GM12864 (cell line): ENCODE data around the gene KIF13A.

ENCODE experiments used
- DNase-seq: peaks from one replicate; pipeline ENCODE4 v3.0.0-alpha.2; 2011; ENCODE audit warnings: low read depth
- H3K4me3 ChIP-seq: 2 replicates; pipeline ENCODE4 v1.5.1; 2011; ENCODE audit warnings: mild to moderate bottlenecking, low read depth, low read length, control low read depth
- TF ChIP-seq, protein P1 (sequence below): IDR thresholded peaks from 2 replicates; pipeline ENCODE4 v1.5.1; 2011; ENCODE audit warnings: low read depth, mild to moderate bottlenecking, moderate library complexity, low read length, control low read depth, inconsistent platforms; ENCODE audit errors: missing control alignments

KIF13A gene

DNA sequence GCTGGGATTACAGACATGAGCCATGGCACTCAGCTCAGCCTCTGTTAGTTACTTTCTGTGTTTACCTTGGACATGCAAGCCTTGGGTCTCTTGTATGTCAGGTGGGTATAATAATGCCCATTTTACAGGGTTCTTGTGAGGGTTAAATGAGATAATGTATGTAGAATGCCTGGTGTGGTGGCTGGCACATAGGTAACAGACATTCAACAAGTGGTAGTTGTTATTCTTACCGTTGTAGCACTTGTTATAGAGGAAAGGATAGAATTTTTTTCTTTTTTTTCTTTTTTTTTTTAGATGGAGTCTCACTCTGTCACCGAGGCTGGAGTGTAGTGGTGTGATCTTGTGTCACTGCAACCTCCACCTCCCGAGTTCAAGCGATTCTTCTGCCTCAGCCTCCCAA, 8.0 kb upstream of the KIF13A start:
- DNase-seq = no peak
- TF ChIP-seq, protein P1, sequence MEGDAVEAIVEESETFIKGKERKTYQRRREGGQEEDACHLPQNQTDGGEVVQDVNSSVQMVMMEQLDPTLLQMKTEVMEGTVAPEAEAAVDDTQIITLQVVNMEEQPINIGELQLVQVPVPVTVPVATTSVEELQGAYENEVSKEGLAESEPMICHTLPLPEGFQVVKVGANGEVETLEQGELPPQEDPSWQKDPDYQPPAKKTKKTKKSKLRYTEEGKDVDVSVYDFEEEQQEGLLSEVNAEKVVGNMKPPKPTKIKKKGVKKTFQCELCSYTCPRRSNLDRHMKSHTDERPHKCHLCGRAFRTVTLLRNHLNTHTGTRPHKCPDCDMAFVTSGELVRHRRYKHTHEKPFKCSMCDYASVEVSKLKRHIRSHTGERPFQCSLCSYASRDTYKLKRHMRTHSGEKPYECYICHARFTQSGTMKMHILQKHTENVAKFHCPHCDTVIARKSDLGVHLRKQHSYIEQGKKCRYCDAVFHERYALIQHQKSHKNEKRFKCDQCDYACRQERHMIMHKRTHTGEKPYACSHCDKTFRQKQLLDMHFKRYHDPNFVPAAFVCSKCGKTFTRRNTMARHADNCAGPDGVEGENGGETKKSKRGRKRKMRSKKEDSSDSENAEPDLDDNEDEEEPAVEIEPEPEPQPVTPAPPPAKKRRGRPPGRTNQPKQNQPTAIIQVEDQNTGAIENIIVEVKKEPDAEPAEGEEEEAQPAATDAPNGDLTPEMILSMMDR = no peak
- H3K4me3 ChIP-seq = no peak overlapping the region

DNA sequence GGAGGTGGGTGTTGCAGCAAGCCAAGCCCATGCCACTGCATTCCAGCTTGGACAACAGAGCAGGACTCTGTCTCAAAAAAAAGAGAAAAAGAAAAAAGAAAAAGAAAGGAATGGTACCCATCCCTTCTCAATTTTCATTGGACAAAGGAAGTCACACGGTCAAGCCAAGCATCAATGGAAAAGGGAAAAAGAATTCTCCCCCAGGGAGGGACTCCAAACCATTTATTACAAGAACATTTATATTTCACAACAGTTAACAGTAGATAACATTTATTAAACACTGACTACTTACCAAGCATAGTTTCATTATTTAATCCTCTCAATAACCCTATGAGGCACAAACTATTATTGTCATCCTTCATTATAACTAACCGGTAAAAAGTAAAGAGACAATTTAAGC, 6.6 kb upstream of the KIF13A start:
- no peak for DNase-seq
- TF ChIP-seq, protein P1 = no peak
- no peak overlapping the region for H3K4me3 ChIP-seq

DNA sequence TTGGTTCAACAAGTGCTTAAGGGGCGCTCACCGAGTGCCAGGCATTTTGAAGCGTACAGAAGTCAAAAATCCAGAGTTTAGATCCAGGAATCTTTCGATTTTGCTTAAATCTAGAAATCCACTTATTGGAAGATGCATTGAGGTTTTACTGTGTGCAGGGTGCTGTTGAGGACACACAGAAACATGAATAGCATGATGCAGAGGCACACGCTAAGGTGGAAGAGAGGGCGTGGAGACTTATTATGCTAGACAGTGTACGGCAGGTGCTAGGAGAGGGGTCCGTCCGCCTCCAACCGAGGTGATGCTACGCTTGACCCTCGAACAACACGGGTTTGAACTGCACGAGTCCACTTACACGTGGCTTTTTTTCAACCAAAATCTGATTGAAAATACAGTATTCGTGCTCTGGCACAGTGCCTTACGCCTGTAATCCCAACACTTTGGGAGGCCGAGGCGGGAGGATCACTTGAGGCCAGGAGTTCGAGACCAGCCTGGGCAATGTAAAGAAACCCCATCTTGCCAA, 1.0 kb upstream of the KIF13A start:
- no peak for DNase-seq
- H3K4me3 ChIP-seq = peak overlapping the region; percentile 57; the same call in 1 of the 2 replicates
- TF ChIP-seq, protein P1 = no peak

DNA sequence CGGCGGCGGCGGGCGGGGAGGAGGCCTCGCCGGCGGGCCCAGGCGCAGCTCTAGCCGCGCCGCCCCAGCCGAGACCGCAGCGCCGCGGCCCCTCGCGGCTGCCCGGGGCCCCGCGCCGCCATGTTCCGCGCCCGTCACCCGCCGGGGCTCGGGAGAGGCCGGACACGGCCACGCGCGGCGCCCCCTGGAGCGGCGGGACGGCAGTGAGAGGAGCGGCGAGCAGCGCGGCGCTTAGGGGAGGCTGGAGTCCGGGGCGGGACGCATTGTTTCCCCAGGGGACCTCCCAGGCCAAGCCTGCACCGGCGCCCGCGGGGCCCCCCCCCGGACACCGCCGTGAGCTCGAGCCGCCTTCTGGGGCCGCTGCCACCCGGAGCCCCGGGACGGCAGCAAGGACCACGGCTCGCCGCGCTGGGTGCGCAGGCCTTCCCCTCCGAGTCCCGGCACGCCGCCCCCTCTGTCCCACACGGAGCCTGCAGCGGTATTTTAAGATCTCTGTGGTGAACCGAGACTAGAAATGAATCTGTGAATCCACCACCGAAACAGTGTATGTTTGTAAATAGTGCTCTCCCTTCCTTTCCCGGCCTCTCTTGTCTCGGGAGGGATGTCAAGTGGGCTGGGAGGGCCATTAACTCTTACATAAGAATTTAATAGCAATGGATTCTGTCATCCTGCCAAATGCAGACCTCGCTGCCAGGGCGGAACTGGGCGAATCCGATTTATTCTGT, 424 bp upstream of the KIF13A start:
- TF ChIP-seq, protein P1 = no peak
- H3K4me3 ChIP-seq = peak overlapping the region; percentile 57
- peak; percentile 16 for DNase-seq

DNA sequence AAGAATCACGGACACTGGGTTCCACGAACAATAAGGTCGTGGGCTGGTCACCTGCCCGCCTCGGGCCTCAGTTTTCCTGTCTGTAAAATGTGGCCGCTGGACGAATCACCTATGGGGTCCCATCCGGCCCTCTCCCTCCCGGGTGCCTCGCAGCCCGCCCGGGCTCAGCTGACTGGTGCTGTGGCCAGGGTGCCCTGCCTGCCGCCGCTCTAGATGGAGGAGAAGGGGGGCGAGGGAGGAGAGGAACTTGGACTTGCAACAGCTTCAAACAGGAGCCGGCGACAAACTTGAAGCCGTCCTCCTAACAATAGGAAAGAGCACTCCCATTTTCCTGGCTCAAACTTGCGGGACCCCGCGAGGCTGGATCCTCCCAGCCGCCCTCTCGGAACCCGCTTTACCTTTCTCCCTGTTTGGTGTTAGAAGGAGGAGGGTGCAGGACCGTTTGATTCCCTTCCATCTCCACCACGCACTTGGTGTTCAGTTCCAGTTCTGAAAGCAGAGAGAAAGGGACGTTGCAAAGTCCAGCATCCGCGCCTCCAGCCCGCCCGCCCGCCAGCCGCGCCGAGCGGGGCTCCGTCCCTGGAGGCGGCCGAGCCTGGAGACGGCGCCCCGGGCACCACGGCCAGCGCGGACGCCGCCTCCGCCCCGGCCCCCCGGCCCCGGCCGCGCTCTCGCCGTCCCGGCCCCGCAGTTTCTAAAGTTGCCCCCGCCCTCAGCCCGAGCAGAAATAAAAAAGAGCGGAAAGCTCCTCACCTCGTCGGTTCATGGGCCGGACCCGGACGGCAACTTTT, 584 bp downstream of the KIF13A start:
- peak overlapping the region; percentile 45 for H3K4me3 ChIP-seq
- TF ChIP-seq, protein P1 = no peak
- no peak for DNase-seq

DNA sequence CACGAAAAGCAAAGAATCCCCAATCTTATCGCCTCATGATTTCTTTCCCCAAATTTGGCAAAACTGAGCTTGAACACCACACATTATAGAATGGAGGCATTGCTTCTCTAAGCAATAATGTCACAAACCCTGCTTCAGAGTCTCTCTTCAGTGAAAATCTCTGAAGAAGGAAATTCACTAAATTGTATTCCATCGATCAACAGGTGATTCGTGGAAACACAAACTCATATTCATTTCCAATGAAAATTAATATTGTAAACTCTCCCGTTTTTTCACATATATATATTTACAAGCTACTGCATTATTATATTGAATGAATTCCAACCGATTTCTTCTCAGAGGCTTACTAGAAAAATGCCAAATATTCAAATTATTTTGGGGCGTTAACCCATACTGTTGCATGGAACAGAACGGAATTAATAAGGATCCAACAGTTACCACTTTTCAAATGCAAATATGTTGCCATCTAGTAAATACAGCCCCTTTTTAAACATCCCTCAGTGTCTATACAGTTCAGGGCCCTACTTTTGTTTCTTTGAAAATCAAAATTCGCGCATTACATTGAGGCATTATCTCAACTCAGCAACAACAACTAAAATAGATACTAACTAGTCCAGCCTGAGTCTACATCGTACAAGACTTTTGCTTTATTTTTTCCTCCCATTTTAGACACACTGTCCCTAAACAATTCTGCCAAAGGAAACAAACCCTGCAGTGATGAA, 1.3 kb downstream of the KIF13A start:
- no peak for DNase-seq
- TF ChIP-seq, protein P1 = no peak
- no peak overlapping the region for H3K4me3 ChIP-seq
